NCI-H1092 (cell line): Measurements from ENCODE around the gene TICAM2.

Source experiments
- DNase-seq: peaks from one replicate; lab custom pipeline; 2025; lab: John Stamatoyannopoulos, UW

The TICAM2 gene

DNA sequence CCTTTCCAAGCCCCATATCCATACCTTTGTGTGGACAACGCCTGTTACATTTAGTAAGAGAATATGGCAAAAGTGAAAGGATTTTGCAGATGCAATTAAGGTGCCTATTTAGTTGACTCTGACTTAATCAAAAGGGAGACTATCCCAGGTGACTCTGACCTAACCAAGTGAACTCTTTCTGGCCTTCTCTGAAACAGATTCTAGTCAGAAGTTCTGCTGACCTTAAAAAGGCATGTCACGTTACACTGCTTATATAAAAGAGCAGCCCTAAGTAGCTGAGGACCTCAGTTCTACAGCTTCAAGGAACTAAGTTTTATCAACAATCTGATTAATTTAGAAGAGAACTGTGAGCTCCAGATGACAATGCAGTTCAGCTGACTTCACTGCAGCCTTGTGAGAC lies 5.7 kb upstream of the TICAM2 start:
- no peak for DNase-seq

DNA sequence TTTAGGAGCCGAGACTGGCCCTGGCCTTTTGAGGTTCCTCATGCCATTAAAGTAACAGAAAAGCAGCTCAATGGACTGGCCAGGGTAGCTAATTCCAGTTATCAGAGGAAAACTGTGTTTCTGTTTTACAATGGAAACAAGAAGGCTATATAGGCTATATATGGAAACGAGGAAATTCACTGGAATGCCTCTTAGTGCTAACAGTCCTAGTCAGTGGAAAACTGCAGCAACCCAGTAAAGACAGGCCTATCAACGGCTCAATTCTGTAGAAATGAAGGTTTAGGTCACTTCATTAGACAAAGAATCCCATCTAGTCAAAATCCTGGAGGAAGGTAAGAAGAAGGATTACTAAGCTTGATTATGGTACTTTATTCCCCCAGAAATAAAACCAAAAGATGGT lies 3.2 kb upstream of the TICAM2 start:
- DNase-seq, result no peak

DNA sequence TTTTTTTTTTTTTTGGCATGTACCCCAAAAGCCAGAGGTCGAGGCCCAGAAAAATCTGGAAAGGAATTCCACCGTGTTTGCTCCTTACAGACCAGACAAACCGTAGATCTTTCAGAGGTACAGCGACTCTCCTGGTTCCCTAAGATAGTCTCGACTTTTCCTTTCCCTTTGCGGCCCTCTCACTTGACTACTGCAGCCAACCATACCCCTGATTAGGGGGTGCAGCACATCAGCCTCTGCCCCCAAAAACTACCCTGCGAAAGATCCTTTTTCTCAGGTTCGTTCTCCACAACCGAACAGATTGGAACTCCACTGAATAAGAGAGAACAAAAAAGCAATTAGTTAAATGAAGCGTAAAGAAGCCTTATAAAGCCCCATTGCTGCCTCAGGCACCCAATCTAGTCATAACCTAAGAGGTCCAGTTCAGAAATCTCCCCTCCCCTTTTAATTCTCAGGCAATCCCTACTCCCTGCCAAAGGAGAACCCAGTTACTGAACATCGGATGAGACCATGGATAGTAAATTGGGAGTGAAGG lies 379 bp upstream of the TICAM2 start:
- DNase-seq, result no peak

DNA sequence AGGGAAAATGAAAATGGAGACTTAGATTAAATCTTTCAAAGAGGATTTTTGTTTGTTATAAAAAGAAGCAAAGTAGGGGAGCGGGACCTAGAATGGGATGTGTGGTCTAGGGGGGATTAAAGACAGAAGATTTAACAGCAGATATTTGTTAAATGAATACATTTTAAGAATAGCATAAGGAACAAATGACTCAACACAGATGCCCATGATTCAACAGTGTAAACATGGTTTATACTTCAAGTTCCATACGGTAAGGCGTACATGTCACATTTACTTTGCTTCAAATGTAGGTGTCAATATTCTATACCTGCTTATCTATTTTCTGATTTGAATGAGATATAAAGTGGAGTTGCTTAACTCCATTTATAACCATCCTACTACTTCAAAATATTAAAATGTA lies 1.5 kb downstream of the TICAM2 start:
- DNase-seq, result no peak

DNA sequence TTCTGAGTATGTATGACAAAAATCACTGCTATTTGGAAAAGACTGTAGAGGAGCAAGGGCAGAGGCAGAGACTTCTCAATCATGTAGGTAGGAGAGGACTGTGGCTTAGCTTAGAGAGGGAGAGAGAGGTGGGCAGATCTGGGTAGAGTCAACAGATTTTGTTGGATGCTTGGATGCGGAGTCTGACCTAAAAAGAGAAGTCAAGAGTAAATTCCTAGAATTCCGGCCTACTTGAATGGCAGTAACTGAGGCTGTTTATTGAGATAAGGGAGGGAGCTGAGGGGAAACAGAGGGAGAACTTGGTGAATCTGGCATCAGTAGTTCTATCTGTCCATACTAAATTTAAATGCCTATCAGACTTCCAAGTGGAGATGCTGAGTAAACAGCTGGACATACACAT lies 2.4 kb downstream of the TICAM2 start:
- DNase-seq, result no peak

DNA sequence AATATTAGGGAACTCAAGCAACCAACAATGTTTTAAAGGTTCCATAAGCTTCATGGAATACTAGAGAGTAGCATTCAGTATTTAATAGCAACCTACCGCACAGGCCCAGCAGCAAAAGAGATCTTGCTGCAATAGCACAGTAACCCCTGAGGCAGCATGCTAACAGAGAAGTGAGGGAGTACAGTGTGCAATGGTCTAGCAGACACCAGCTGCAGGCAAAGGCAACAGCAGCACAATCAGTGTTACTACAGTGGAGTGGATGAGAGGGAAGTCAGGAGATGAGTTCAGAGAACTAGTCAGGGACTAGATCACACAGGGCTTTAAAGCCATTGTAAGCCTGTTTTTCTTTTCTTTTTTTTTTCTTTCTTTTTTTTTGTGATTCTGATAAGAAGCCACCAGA lies 2.8 kb downstream of the TICAM2 start:
- DNase-seq, result no peak

DNA sequence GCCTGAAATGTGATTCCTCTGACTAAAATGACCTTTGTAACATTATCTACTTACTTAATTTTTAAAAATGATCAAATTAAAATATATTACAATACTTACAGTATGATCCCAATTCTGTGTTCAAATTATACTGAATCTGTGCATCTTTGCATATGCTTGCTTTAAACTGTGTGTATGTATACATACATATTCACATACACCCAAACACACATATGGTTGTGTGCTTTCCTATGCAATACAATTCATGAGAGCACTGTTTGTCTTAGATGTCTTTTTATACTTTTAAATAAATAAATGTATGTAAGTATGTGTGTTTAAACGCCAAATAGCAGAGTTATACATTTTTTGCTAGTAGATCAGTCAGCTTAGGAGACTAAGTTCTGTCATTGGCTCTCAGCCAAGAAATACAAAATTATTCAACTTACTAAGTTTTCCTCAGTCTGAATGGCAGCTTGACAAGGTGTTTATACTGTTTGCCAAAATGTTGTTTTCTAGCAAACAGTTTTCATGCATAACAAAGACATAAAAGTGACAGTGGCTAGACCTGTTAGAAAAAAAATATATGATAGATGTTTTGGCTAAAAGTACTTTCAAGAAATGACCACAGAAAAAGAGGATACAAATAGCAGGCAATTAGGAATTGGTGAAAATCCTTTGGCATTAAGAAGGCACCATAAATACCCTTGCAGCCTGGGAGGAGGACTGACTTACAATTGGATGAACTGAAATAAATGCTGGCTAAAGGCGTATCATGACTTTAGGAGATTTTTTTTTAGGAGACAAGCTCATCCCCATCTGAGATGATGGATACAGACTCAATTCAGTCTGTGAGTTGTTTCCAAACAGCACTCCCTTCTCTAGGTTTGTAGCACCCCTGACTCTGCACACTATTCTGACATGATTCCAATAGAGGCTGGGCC lies 7.9 kb downstream of the TICAM2 start:
- DNase-seq, result no peak

DNA sequence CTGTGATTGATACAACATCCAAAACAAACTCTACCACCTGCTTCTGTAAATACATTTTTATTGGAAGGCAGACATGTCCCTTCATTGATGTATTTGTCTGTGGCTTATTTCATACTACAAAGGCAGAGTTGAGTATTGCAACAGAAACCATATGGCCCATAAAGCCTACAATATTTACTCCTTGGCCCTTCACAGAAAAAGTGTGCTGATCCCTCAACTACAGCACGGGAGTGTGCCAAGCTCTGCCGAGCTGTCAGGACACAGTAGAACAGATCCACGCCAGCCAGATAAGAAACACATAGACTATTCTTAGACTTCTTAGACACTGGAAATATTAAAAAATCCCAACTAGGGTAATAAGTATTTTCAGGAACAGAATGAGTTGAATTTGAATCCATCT lies 13.2 kb downstream of the TICAM2 start:
- no peak for DNase-seq

DNA sequence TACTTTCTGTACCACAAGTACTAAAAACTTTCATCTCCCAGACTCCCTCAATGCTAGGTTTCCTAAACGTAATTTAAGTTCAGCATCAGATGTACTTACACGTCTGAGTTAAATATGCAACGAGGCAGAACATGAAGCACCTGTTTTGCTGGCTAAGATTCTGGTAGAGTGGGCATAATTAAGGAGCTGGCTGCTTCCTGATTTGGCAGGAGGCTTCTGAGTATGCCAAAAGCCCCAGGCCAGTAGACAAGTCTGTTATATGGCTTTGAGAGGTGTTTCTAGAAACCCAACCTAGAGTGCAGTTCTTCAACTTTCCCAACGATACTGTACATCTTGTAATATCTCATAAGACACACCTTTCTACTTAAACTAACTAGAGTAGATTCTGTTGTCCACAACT lies 13.6 kb downstream of the TICAM2 start:
- no peak for DNase-seq

DNA sequence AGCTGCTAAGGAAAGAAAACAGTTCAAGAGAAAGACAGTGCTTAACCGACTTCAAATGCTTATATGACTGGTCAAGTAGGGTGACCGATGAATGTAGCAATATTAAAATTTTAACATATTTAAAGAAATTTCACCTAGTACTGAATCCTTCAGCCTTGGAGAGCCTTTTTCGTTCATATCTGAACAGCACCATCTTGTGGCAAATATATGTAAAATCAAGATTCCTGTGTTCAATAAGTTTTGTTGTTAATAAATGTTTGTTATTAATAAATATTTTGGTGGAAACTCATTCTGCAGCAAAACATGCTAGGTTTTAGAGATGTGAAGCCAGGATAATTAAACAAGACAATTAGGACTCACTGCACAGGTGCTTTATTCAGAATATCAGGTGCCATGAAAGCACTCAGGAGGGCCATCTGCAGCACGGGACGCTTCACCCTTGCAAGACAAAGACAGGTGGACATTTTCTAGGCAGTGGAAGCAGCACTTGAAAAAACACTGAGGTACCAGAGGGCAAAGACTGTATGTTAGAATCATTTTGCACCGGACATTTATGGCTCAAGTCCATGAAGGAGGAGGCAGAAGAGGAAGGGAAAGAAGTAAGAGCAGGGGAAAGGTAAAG lies 15.6 kb downstream of the TICAM2 start:
- DNase-seq, result no peak

DNA sequence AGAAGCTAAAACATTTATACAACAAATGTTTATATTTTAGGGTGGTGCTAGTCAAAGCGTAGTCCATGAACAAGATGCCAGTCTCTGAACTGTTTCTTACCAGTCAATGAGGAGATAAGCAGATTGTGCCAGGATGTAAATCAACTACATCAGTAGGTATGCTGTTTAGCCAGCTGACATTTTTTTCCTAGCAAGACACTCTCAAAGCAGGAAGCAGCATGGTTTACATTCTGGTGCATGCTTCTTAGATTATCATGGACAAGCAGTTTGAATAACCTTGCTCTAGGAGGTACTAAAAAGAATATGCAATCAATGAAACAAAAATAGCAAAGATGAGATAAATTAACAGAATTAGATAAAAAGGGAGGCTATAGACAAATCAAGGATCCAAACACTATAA lies 17.0 kb downstream of the TICAM2 start:
- no peak for DNase-seq

DNA sequence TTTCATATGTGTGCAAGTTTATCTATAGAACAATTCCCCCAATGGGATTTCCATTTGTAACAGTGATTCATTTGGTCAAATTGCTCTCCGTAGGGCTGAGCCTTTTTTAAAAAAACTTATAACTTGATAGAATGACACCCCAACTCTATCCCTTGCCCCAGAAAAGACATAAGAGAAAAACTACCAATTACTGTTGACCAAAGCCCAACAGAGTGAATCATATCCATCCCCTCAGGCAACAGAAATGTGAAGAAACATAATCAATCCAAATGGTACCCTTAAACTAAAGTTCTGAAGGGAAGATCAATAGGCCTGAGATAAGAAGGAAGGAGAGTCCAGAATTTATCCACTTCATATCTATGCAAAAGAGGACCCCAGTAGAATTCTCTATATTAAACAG lies 17.8 kb downstream of the TICAM2 start:
- DNase-seq, result no peak

DNA sequence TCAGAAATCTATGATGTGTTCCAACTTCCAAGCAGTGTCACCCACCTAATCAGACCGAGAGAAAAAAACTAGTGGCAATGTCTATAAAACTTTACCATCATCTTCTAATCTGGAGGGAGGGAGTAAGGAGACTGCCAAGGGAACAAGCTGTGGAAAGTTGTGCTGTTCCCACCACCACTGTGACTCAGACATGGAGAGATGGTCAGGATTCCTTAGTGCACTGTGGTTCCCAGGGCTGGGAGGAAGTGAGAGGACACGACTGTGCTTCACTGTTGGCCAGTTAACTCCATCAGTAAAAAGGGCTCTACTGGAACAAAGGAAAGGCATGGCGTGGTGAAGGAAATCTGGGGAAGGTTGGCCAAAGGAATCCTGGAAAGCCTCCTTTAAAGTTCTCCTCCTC lies 18.8 kb downstream of the TICAM2 start:
- DNase-seq, result no peak

DNA sequence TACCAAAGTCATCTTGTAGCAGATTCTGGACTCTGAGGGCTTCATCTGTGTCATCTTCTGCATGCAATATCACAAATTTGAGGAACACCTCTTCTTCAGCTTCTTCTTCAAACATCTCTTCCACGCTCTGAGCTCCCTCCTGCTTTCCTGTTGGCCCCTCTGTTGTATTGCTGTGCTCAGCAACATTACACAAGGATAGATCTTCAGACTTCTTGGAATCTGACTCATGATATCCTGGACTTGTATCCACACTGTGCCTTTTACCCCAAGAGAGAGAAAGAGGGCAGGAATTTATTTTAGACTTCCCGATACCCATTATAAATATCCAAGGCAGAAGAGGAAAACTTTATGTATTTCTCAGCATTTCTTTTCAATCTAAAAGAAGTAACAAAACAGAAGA lies 21.3 kb downstream of the TICAM2 start:
- DNase-seq, result no peak

DNA sequence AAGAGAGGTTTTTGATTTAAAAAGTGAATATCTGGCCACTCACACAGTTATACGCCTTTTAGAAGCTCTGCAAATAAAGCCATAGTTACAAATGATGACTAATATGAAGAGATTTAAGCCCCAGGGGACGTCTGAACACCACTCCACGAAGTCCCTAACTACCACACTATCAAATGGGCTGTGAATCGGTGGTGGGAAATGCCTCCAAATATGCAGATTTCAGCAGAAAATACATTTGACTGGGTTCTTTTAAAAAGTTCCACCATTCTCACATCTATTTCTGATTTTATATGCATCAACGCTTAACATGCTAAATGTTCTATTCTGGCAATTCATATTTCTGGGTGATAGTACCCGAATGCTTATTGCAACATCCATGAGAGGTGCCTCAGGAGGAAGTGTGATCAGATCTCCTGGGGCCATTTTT lies 22.5 kb downstream of the TICAM2 start:
- DNase-seq, result no peak

DNA sequence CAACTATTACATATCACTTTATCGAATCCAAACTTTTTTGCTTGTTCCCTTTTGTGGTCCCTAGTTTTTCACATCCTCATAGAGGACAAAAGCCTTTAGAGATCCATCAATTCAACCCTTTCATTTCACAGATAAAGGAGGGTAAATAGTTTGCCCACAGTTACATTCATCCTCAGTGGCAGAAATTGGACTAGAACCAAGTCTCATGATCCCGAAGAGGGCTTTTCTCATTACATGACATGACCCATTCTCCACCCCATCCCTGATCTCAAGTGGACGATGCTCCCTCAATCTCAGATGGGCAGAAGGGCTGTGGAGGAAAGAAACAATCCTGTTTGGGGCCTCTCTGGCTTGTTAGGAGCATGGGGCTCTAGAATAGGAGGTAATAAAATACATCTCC lies 23.1 kb downstream of the TICAM2 start:
- DNase-seq, result no peak

DNA sequence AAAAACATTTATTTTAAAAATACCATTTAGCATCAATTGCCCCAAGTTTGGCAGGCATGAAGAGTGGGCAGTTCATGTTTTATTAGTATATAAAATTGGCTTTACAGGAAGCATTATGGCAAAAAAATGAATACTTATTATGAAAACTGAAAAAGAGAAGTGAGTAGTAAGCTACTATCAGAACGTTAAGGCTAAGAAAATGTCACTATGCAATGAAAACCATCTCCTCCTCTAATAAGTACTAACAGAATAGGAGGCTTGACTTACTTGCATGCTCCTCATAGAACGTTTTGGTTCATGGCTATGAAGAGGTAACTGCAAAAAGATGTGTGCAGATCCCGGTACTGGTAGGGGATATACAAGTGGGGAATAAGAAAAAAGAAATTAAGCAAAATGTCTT lies 23.6 kb downstream of the TICAM2 start:
- no peak for DNase-seq

DNA sequence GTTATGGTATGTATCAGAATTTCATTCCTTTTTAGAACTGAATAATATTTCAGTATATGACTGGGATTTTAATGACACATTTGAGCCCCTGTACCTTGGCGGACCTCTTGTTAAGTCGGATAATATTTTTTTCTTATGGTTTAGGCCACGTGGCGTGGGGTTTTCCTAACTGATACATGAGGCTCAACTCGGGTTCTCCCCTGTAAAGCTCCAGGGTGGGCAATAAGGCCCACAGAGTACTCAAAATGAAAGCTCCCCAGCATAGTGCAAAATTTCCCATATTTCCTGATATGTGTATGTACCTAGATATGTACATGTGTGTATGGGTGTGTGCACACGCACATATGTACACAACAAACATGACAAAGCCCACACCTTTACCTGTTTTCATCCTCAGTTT lies 24.5 kb downstream of the TICAM2 start:
- no peak for DNase-seq

DNA sequence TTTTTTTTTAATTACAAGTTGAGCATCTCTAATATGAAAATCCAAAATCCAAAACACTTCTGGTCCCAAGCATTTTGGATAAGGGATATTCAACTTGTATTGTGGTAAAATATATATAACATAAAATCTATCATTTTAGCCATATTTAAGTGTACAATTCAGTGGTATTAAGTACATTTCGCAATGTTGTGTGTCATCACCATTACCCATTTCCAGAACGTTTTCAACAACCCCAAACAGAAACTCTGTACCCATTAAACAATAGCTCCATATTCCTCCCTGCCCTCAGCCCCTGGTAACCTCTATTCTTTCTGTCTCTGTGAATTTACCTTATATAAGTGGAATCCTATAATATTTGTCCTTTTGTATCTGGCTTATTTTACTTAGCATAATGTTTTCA lies 24.9 kb downstream of the TICAM2 start:
- no peak for DNase-seq

DNA sequence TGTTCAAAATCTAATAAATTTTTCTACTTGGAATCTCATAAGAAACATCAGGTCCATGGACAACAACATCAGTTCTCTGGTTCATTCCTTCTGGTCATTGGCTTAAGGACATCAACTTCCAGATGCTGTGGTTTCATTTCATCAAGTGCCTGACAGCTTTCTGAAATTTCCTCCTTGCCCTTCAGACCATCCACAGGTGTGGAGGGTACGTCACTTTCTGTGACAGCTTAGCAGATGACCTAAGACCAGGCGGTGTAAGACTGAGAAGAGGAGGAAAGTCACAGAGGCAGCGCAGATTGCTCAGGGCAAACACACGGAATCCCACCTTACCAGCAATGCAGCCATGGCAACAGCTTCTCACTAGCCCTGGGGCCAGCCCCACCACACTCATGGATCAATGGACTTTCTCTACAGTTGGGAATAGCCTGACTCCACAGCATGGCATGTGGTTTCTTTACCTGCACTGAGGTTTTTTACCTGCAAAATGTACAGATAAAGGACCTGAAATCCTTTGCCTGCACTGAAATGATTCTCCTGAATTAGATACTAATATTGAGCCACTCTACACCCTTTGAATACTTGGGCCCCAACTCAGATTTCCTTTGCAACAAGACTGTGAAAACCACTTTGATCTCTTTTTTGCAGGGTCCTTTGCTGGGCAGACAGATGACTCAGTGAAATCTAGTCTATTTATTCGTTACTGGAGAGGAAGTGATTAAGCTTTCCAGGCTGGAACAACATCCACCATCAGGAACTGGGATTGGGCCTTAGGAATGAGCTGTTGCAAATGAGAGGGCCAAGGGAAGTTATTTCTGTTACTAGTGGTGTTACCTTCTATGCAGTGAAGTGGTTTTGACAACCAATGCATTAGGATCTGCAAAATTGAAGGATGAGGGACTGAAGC lies 26.9 kb downstream of the TICAM2 start:
- DNase-seq, result no peak

DNA sequence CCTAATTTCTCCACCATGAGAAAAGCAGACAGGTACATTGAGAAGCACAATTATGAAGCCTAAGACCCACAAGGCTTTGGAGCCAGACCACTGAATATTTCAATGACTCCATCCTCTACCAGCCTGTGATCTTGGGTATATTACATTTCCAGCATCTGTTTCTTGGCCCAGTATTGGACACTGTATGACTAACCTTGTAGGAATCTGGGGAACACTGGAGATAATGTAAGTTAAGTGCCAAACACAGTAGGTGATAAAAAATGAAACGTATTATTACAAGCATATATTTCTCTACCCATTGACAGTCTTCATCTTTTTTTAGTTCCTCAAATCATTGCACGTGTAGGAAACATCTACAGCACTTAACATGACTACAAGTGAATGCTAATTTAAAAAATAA lies 29.1 kb downstream of the TICAM2 start:
- DNase-seq, result no peak

DNA sequence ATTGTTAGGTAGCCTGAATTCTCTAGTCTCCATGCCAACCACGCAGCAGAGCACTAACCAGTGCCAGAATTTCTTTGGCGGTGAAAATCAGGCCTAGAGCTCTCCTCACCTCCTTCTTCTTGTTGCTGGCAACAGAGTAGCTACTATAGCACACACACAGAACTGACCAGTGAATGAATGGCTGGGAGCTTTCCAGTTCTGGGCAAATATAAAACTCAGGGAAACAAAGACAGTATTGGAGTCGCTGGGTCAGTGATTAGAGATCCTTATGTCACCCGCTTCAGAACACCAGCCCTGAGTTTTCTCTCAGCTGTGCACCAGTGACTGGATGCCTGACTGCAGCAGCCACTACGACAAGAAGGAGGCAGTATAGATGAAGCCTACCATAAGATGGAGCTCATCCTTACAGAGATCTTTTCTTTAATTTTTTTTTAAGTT lies 30.8 kb downstream of the TICAM2 start:
- DNase-seq, result no peak
